Pulmonary artery endothelial cell (primary cell): ENCODE data around the gene JAZF1. TPM values are rescaled to one million over a fixed set of nuclear protein-coding genes. Genes with fewer than 3 reads are reported as not detected.
A peak's percentile ranks its signal among the peaks of the same experiment; 100 is the strongest.

Source experiments
- DNase-seq: peaks from one replicate; pipeline ENCODE4 v3.0.0-alpha.2; 2011; ENCODE audit warnings: low read depth, low spot score
- total RNA-seq: library from RNA; depleted of rRNA; stranded (reverse); fragments of >200 nt; gene quantifications from 2 replicates; pipeline ENCODE4 v1.2.3, GENCODE V29; 2014

JAZF1 gene
- total RNA-seq, 1 donor from 2014 or later = 5.5 TPM

- no peak for DNase-seq
Observed at GRCh38 chr7:28165961-28166955, 14.3 kb downstream of the JAZF1 start.

- no peak for DNase-seq
Observed at GRCh38 chr7:28165261-28165660, 15.3 kb downstream of the JAZF1 start.

GRCh38 chr7:28163949-28164348 is 16.6 kb downstream of the JAZF1 start:
- no peak for DNase-seq

GRCh38 chr7:28161331-28161730 is 19.3 kb downstream of the JAZF1 start:
- no peak for DNase-seq

- no peak for DNase-seq
Observed at GRCh38 chr7:28160551-28160991, 20.0 kb downstream of the JAZF1 start.

- no peak for DNase-seq
Observed at GRCh38 chr7:28157831-28158416, 22.7 kb downstream of the JAZF1 start.

- no peak for DNase-seq
Observed at GRCh38 chr7:28157076-28157745, 23.4 kb downstream of the JAZF1 start.

GRCh38 chr7:28156401-28156800 is 24.2 kb downstream of the JAZF1 start:
- no peak for DNase-seq

- DNase-seq = no peak
Observed at GRCh38 chr7:28155964-28156363, 24.6 kb downstream of the JAZF1 start.

GRCh38 chr7:28155019-28155660 is 25.5 kb downstream of the JAZF1 start:
- DNase-seq = no peak

GRCh38 chr7:28152594-28152993 is 28.0 kb downstream of the JAZF1 start:
- no peak for DNase-seq

- DNase-seq = peak; percentile 44
Observed at GRCh38 chr7:28151965-28152364, 28.6 kb downstream of the JAZF1 start.

- DNase-seq = no peak
Observed at GRCh38 chr7:28149291-28150101, 31.1 kb downstream of the JAZF1 start.

- no peak for DNase-seq
Observed at GRCh38 chr7:28145931-28146330, 34.7 kb downstream of the JAZF1 start.

- no peak for DNase-seq
Observed at GRCh38 chr7:28145090-28145626, 35.4 kb downstream of the JAZF1 start.

GRCh38 chr7:28144266-28144665 is 36.3 kb downstream of the JAZF1 start:
- no peak for DNase-seq

- no peak for DNase-seq
Observed at GRCh38 chr7:28142650-28143049, 37.9 kb downstream of the JAZF1 start.

- no peak for DNase-seq
Observed at GRCh38 chr7:28140979-28141378, 39.6 kb downstream of the JAZF1 start.

GRCh38 chr7:28138837-28139236 is 41.8 kb downstream of the JAZF1 start:
- no peak for DNase-seq

GRCh38 chr7:28137463-28137862 is 43.1 kb downstream of the JAZF1 start:
- no peak for DNase-seq
